Activated gamma-delta T cell (primary cell): ENCODE measurements around the gene CREM.
A peak's percentile ranks its signal among the peaks of the same experiment; 100 is the strongest.
"Not testable (repeated sequence)": the region's sequence is repeated elsewhere in the genome, so short reads cannot be mapped to it uniquely, and the experiment has no call there.

ENCODE experiments used
- DNase-seq: peaks from one replicate; lab custom pipeline; 2025; lab: John Stamatoyannopoulos, UW
- total RNA-seq, 2 donors: gene quantifications; one replicate each; lab custom pipeline; 2026; lab: John Stamatoyannopoulos, UW

CREM gene
- 30.9 to 40.1 reads per million in 2 donors for total RNA-seq

DNA sequence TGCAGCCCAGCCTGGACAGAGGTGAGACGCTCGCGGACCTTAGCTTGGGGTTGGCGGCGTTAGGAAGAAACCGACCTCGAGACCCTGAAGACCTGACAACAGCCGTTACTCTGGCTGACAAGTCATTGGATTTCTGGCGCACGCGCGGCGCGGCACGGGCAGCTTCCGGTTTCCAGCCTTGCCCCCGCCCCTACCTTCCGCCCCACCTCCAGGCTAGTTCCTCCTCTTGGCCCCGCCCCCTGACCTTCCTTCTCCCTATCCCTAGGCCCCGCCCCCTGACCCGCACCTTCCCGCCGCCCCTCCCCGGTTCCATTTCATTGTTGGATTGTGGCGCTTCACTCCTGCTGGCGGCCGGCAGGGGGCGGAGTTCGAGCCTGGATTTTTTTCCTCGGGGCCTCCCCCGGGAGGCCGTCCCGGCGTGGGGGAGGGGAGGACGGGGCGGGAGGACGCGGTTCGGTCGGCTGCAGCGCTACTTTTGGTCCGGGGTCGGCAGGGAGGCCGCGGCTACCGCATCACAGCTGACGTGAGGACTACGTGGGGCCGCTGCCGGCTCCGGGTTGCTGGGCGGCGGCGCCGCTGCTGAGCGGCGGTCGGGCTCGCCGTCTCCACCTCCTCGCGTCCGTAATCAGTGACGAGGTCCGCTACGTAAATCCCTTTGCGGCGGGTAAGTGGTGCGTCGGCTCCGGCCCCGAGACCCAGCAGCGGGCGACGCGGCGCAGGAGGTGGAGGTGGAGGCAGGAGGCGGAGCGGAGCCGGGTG is at the start of gene CREM:
Gene CREM (plus strand): TSS at position 317 of the 759 bp plus-strand sequence. CDS start 10,990 bp downstream, outside the sequence.
- peak; percentile 96 for DNase-seq

DNA sequence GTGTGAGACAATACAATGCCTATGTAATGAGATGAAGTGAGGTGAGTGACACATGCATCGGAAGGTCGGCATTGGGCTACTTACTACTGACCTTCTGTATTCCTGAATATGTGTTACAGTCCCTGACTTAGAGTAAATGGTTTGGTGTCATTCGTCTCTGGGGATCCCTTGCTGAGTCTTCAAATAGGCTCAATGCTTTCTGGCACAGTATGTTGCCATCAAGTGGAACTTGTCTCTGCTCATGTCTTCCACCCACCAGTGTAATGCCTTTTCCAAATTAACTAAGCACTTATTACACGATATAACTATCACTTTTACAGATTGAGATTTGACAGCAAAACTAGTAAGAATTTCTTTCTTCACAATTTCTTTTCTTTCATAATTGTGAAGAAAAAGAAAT is 47.4 kb upstream of the CREM start:
- no peak for DNase-seq

DNA sequence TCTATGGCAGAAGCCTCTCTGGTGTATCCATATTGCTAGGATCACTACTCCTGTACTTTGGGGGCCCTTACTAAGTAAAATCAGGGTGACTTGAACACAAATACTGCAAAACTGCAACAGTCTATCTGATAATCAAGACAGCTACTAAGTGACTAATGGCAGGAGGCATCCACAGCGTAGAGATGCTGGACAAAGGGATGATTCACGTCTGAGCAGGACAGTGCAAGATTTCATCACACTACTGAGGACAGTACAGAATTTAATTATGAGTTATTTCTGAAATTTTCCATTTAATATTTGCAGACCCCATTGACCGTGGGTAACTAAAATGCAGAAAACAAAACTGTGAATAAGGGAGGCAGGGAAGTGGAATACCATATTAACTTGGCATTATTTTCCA is 46.9 kb upstream of the CREM start:
- DNase-seq, result no peak

DNA sequence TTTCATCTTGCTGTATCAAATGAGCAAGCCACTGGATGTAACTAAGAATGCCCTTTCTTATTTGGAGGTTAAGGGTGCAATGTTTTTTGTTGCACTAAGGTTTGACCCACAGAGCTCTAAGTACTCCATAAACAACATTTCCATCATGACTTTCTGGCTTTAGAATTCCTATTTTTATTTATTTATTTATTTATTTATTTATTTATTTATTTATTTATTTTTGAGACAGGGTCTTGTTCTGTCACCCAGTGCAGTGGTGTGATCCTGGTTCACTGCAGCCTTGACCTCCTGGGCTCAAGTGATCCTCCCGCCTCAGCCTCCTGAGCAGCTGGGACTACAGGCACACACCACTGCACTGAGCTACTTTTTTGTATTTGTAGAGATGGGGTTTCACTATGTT is 46.4 kb upstream of the CREM start:
- DNase-seq, result not testable (repeated sequence)

DNA sequence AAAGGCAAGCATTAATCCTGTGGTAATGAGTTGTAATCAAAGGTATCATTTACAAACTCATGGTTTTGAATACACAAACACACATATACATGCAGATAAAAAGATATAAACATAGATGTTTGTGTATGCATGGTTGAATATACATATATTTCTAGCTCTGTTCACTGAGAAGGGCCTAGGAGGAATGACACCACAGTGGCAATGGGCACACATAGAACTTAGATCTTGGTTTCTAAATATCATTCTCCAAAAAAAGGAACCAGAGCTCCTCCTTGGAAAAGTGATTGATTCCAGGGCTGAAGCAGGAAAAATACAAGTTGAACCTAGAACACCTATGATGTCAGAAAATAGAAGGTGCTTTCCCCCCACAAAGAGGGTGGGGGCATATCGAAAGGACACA is 43.4 kb upstream of the CREM start:
- no peak for DNase-seq

DNA sequence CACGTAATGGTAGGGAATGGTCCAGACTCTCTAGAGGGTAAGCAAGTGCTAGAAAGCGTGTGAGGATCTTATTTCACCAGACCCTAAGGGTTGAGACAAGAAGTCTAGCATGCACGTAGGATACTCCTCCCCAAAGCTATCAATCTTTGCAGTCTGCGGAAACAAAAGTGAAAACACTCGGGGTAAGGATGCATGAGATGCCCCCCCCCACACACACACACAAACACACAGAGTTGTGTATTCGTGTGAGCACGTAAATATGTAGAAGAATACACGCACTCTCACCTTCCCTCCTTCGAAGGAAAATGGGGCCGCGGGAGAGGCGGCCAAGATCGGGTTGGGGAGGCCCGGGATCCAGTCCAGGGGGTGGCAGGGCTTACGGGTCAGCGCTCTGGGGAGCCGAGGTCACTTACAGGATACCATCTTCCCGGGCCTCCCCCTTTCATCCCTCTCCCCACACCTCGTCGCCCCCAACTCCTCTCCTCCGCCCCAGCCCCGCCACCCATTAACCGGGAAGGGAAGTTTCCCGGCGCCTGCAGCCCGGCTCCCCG is 37.0 kb upstream of the CREM start:
- DNase-seq, result no peak

DNA sequence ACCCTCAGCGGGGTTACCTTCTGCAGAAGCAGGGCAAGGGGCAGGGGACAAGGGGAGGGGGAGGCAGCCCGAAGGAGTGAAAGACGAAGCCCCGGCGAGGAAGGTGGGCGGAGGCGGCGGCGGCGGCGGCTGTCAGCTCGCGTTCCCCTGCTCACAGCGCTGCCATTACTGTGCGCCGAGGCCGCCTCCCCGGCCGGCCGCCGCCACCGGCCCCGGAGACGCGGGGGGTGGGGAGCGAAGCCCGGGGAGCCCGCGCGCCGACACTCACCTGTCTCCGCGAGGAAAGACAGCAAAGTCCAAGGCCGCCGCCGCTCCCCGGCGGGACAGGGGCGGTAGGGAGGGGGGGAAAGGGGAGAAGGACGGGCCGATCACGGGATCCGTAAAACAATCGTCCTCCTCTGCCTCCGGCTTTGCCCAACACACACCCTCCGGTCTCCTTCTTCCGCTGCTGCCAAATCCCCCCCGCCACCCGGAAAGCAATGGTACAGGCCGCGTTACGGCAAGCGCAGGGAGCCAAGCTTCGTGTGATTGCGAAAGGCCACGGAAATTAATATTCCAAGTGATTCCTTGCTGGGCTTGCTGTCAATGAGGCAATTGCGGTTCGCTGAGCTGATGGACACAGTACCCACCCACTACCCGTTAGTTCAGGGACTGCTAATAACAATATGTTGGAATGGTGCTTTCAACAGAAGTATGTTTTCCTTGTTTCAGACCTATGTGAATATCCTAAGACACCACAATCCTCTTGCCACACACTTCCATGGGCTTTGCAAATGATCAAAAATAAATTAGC is 36.3 kb upstream of the CREM start, which contains the start of gene CUL2:
Gene CUL2 (minus strand): TSS at position 180 of the 793 bp plus-strand sequence. CDS start 19,024 bp downstream, outside the sequence.
- peak; percentile 82 for DNase-seq

DNA sequence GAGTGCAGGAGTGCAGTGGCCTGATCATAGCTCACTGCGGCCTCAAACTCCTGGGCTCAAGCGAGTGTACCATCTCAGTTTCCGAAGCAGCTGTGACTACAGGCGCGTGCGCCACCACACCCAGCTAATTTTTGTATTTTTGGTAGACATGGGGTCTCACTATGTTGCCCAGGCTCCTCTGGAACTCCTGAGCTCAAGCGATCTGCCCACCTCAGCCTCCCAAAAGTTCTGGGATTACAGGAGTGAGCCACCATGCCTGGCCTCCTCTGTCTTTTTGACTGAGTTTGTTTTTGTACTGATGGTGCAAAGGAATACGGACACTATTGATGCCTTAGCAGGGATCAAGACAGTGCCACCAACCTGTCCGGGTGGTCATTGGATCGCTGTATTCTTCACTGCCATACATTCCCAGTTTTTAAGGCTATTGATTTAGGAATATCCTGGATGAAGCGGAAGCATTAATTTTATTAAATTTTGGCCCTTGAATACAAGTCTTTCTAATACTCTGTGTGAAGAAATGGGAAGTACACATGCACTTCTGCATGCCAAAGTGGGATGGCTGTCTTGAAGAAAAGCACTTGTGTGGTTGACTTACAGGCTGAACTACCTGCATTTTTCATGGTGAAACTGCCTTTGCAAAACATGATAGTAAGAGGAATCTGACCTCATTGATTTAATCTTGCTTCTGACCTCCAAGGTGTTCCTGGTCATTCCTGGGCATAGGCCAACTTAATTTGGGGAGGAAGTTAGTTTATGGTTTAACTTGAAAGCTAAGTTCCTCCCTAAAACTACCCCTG is 34.5 kb upstream of the CREM start:
- no peak for DNase-seq

DNA sequence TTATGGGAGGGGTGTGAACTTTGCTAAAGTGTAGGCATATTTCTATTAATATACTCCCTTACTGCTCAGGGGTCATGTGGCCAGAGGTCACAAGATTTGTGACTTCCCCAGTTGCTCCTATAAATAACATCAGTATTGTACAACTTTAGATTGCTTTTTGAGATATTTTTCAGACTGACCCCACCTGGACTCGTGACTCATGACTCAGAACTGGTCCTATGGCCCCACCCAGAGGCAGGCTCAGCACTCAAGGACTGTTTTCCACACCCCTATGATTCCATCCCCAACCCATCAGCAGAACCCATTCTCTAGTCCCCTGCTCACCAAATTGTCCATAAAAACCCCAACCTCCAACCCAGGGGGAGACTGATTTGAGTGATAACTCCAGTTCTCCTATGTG is 33.8 kb upstream of the CREM start:
- DNase-seq, result no peak

DNA sequence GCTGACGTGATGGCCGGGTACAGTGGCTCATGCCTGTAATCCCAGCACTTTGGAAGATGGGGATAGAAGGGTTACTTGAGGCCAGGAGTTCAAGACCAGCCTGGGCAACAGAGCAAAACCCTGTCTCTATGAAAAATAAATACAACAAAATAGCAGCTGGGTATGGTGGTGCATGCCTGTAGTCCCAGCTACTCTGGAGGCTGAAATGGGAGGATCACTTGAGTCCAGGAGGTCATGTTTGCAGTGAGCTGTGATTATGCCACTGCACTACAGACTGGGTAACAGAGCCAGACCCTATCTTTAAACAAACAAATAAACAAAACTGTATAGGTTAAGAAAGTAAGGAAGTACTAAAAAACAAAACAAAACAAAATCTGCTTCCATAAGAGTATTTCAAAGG is 30.3 kb upstream of the CREM start:
- DNase-seq, result no peak

DNA sequence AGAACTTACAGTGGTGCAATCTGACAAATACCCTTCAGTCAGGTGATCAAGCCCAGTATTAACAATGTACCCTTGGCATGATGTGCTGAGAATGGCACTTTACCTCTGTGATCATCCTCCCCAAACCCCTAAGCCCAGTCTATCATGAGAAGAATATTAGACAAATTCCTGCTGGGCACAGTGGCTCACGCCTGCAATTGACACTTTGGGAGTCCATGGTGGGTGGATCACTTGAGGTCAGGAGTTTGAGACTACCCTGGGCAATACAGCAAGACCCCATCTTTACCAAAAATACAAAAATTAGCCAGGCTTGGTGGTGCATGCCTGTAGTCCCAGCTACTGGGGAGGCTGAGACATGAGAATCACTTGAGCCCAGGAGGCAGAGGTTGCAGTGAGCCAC is 29.1 kb upstream of the CREM start:
- DNase-seq, result no peak

DNA sequence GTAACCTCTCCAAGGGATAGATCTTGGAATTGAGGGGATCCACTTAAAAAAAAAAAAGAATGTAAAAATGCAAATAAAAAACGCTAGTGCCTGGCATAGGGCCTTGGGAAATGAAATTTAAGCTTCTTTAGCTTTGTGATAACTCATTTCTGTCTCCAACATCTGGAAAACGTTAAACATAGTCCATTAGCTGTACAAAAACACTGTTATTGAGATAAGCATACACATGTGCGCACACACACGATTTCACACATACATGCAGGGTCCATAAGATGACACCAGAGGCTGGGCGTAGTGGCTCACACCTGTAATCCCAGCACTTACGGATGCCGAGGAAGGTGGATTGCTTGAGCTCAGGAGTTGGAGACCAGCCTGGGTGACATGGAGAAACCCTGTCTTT is 22.8 kb upstream of the CREM start:
- DNase-seq, result no peak

DNA sequence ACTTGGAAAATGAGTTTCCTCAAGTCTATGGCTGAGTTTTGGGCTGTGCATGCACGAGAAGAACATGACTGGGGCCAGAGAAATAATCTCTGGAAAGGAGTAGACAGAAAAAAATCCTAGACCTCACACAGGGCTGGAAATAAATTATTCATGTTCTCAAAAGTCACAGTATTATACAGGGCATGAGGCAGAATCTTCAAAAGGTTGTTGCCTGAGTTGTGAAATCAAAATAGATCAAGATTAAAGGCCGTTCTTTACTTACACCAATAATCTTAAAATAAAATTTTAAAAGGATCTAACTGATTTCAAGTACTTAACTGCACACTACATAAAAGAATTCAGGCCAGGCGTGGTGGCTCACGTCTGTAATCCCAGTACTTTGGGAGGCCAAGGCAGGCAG is 14.1 kb upstream of the CREM start:
- DNase-seq, result no peak

DNA sequence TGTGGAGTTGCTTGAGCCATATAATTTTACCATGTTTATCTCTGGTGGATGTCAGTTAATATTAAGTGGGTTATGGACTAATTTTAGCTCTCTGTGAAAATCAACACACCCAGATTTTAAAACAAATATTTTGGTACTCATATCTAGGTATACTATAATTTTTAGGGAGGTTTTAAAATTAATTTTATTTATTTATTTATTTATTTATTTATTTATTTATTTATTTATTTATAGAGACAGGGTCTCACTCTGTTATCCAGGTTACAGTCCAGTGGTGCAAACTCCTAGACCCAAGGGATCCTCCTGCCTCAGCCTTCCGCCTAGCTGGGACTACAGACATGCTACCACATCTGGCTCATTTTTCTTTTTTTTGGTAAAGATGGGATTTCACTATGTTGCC is 7.3 kb upstream of the CREM start:
- no peak for DNase-seq

DNA sequence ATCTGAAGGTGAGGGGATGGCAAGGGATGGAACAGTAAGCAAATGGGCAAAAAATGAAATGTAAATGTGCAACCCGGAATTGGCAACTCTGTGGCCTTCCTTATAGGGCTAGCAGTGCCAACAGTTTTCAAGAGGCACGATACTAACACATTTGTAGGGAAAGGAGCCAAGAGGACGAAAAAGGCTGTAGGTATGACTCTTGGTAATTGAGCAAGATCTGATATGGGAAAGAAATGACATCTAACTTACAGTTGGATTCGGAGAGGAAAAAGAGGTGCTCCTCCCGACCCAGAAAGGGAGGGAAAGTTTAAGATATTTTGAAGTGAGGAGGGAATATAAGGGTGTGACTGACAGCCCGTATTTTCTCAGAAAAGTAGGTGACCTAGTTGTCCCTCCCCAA is 2.1 kb upstream of the CREM start:
- no peak for DNase-seq

DNA sequence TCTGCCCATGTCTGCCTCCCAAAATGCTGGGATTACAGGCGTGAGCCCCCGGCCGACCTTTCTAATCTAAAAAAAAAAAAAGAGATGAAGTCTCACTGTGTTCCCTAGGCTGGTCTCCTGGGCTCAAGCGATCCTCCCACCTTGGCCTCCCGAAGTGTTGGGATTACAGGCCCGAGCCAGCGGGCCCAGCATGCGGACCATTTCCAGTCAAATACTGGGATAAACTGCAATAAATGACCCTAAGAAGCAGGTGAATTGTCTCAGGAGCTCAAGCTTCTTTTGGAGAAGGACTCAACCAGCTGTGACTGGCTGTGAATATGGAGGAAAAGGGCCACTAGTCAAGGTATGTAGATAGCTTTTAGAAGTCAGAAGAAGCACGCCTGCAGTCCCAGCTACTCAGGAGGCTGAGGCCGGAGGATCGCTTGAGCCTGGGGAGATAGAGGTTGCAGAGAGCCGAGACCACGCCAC is 550 bp upstream of the CREM start:
- DNase-seq, result no peak

DNA sequence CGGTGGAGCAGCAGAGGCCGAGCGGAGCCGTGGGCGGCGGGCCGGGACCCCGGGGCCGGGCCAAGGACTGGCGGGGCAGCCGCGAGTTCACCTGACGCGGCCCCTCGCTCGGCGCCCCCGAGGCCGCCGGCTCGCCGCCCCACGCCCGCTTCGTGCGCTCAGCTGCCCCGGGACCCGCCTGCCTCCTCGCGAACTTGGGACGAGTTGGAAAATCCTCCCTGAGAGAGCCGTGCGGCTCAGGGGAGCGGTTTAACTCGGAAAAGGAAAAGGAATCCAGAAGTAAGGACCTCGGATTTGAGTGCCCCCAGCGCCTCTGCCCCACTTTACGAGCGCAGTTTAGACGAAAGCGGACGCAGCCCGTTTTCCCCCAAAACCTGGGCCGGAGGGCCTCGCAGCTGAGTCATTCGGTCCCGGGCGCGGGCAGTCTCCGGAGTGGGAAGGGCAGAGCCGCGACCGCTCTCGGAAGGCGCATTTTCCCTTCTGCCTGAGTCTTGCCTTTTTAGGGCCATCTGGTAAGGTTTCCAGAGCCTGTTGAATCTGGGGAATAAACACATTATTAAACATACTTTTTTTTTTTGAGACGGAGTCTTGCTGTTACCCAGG is 744 bp downstream of the CREM start:
- peak; percentile 36 for DNase-seq

DNA sequence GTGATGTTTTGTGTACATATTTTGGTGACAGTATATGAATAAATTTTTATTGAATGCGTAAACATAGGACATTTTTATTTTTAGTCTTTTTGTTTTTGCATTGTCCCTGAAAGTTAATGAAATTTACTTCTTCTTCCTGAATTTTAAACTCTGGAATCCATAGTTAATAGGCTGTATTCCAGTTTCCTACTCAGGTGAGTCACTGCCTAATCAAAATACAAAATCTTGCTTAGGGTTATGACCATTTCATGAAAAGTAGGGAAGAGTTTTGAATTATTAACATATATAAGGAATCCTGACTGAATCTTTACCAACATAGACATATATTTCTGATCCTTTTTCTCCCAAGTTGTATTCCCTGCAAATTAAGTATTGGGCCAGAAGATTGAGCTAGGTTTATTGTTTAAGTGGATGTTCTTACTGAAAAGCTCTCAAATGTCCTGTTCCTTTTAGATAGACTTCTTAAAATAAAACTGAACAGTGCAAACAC is 2.6 kb downstream of the CREM start:
- DNase-seq, result no peak

DNA sequence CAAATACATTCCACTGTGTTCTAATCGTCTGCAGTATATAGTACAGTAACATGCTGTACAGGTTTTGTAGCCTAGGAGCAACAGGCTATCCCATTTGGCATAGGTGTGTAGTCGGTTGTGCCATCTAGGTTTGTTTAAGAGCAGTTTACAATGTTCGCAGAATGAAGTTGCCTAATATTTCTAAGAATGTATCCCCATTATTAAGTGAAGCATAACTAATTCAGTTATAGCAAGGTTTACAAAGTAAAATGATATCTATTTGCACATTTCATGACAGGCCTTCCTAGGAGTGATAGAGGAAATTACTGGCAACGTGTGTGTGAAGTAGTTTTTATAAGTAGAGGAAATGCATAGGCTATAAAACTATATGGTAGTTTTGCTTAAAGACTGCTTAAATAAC is 4.0 kb downstream of the CREM start:
- DNase-seq, result no peak

DNA sequence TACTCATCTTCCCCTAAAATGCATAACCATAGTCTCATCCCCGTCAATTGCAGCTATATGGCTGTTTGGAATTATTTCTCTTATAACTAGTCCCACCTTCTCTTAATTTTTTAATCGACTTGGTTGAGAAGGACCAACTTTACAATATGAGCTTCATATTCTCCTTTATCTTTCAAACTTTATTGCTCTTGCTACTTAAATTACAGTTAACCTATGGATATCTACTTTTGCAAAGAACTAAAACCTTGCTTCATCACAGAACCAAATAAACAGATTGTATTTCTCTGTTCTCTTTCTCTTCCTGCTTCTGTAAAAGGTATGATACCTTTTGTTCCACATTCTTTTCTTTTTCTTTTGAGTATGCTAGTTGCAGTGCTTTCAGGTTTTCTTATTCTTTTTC is 6.1 kb downstream of the CREM start:
- DNase-seq, result no peak

DNA sequence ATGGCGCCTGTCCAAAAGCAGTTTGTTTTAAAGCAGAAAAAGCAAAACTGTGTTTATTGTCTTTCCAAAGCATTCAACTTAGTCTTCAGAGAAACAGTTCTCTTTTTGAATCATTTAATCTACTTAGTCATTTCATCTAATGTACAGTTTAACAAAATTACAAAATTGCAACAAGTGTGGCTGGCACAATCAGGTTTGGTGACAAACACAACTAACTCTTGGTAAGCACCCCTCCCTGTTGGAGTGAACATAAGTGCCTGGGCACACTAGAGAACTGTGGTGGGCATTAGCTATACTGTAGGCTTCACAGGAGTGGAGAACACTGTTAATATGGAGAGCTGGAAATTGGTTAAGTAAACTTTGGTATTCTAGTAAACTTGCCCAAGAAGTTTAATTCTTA is 6.9 kb downstream of the CREM start:
- no peak for DNase-seq
